Uterus (tissue), 2 donors: ENCODE results near the gene EFS.

Experiments
- POLR2A ChIP-seq, 2 donors: fragments of 450-650 bp; IDR thresholded peaks; one replicate each; pipeline ENCODE4 v1.6.1; 2016; ENCODE audit warnings: antibody characterized with exemption in 2 of 2, mild to moderate bottlenecking in 1 of 2, moderate library complexity in 1 of 2
- TF ChIP-seq, protein P1 (sequence below), 4 experiments: fragments of 200-600 bp in 2 of 4; fragments of 450-650 bp in 2 of 4; sonication (generic) in 2 of 4; IDR thresholded peaks; one replicate each; pipeline ENCODE4 v1.5.1; 2016 to 2019; ENCODE audit warnings: antibody characterized with exemption in 4 of 4, mild to moderate bottlenecking in 2 of 4, moderate library complexity in 1 of 4

DNA sequence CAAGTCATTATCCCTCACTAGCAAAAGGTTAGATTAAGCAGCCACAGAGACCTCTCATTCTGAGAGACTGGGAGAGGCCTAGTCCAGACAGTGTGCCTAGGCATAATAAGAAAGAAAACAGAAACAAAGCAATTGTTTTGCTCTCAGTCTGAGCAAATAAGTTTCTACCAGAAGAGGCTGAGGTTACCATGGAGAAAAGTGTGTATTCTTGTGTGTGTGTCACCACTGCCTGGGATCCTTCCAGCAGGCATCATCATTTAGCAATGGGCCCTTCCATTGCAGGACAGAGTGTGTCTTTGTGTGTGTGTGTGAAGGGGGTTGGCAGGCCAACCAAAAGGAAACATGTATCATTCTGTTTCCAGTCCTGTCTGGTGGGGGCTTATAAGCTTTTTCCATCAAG is 3.7 kb downstream of the EFS start:
- TF ChIP-seq, protein P1, sequence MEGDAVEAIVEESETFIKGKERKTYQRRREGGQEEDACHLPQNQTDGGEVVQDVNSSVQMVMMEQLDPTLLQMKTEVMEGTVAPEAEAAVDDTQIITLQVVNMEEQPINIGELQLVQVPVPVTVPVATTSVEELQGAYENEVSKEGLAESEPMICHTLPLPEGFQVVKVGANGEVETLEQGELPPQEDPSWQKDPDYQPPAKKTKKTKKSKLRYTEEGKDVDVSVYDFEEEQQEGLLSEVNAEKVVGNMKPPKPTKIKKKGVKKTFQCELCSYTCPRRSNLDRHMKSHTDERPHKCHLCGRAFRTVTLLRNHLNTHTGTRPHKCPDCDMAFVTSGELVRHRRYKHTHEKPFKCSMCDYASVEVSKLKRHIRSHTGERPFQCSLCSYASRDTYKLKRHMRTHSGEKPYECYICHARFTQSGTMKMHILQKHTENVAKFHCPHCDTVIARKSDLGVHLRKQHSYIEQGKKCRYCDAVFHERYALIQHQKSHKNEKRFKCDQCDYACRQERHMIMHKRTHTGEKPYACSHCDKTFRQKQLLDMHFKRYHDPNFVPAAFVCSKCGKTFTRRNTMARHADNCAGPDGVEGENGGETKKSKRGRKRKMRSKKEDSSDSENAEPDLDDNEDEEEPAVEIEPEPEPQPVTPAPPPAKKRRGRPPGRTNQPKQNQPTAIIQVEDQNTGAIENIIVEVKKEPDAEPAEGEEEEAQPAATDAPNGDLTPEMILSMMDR (IDR thresholded peaks at IDR 0.05) = no peak
- no peak for TF ChIP-seq POLR2A (IDR thresholded peaks at IDR 0.05)
